B cell (primary cell): ENCODE data around the gene RARB. TPM values are rescaled to one million over a fixed set of nuclear protein-coding genes. Genes with fewer than 3 reads are reported as not detected.

Experiments
- ATAC-seq: fragments of 200-7000 bp; cut with Tn5 transposase; one replicate; pipeline ENCODE4 v1.10.0; 2021; ENCODE audit warnings: low read depth, mild to moderate bottlenecking, moderate number of reproducible peaks, moderate library complexity
- CTCF ChIA-PET: fragments of 350-600 bp; sonication (Branson Sonifier 250); formaldehyde crosslinking; loops from one replicate; lab custom pipeline; 2021; ENCODE audit warnings: antibody characterized with exemption, inconsistent platforms; lab: Charles Lee
- POLR2A ChIA-PET: fragments of 350-600 bp; sonication (Branson Sonifier 250); formaldehyde crosslinking; loops from one replicate; lab custom pipeline; 2021; ENCODE audit warnings: antibody characterized with exemption; lab: Charles Lee
- DNase-seq: peaks from one replicate; pipeline ENCODE4 v3.0.0; 2013
- H2AFZ ChIP-seq: 2 replicates; pipeline ENCODE4 v1.6.1; 2012; ENCODE audit warnings: mild to moderate bottlenecking, low read depth, low read length; ENCODE audit not compliant: insufficient read depth, poor library complexity, severe bottlenecking
- H3K27ac ChIP-seq, 2 donors: 1 replicate in 1 of 2; 2 replicates in 1 of 2; pipeline ENCODE4 v1.5.1; 2012 to 2013; ENCODE audit warnings: low read length in 2 of 2, mild to moderate bottlenecking in 2 of 2, moderate library complexity in 1 of 2
- H3K27me3 ChIP-seq, 4 experiments: fragments of 200-600 bp in 1 of 4; sonication (generic) in 1 of 4; replicated peaks in 1 of 4; 1 replicate in 2 of 4; 2 replicates in 2 of 4; pipeline versions ENCODE4 v1.6.1 to v1.7.0; 2013 to 2016; ENCODE audit warnings: low read length in 3 of 4, mild to moderate bottlenecking in 2 of 4, mixed read lengths in 1 of 4, moderate library complexity in 1 of 4; ENCODE audit not compliant: insufficient read depth in 4 of 4, control insufficient read depth in 3 of 4; ENCODE audit errors: control extremely low read depth in 1 of 4
- H3K36me3 ChIP-seq, 2 experiments: replicated peaks in 1 of 2; 1 replicate in 1 of 2; 2 replicates in 1 of 2; pipeline versions ENCODE4 v1.6.1 to v1.7.1; 2013; ENCODE audit warnings: low read length in 1 of 2; ENCODE audit not compliant: insufficient read depth in 2 of 2, control insufficient read depth in 1 of 2; ENCODE audit errors: control extremely low read depth in 1 of 2, extremely low read depth in 1 of 2
- H3K4me1 ChIP-seq, 2 donors: fragments of 200-600 bp in 1 of 2; sonication (generic) in 1 of 2; 1 replicate in 1 of 2; 2 replicates in 1 of 2; pipeline versions ENCODE4 v1.5.1 to v1.6.1; 2013 to 2017; ENCODE audit warnings: low read length in 2 of 2; ENCODE audit not compliant: control insufficient read depth in 2 of 2, insufficient read depth in 2 of 2
- H3K4me2 ChIP-seq: replicated peaks from 2 replicates; pipeline ENCODE3; 2012; ENCODE audit warnings: mild to moderate bottlenecking, low read depth, low read length; ENCODE audit not compliant: poor library complexity, severe bottlenecking
- H3K4me3 ChIP-seq, 5 experiments: fragments of 200-600 bp in 1 of 5; sonication (generic) in 1 of 5; 1 replicate in 3 of 5; 2 replicates in 2 of 5; pipeline versions ENCODE4 v1.5.1 to v1.7.0; 2011 to 2016; ENCODE audit warnings: low read length in 4 of 5, mild to moderate bottlenecking in 4 of 5, low read depth in 2 of 5, control low read depth in 1 of 5, moderate library complexity in 1 of 5; ENCODE audit not compliant: insufficient read depth in 1 of 5; ENCODE audit errors: control extremely low read depth in 1 of 5, extremely low read depth in 1 of 5
- H3K79me2 ChIP-seq: fragments of 200-600 bp; sonication (generic); one replicate; pipeline ENCODE4 v1.6.0; 2016; ENCODE audit warnings: low read length; ENCODE audit not compliant: control insufficient read depth, insufficient read depth
- H3K9ac ChIP-seq: fragments of 200-600 bp; sonication (generic); 2 replicates; pipeline ENCODE4 v1.6.1; 2017; ENCODE audit warnings: mild to moderate bottlenecking, low read length, moderate library complexity
- H3K9me3 ChIP-seq, 3 donors: one replicate each; pipeline versions ENCODE4 v1.6.1 to v1.7.1; 2013; ENCODE audit warnings: low read length in 2 of 3; ENCODE audit not compliant: control insufficient read depth in 2 of 3, insufficient read depth in 1 of 3; ENCODE audit errors: control extremely low read depth in 1 of 3
- H4K20me1 ChIP-seq: 2 replicates; pipeline ENCODE4 v1.6.0; 2012; ENCODE audit warnings: mild to moderate bottlenecking, low read length; ENCODE audit not compliant: insufficient read depth, control insufficient read depth, poor library complexity, severe bottlenecking
- H3K27ac Mint-ChIP-seq: one replicate; pipeline ENCODE4 v1.8.0; 2021; ENCODE audit warnings: mixed read lengths
- H3K27me3 Mint-ChIP-seq: one replicate; pipeline ENCODE4 v1.8.0; 2021; ENCODE audit warnings: mixed read lengths
- H3K4me1 Mint-ChIP-seq: one replicate; pipeline ENCODE4 v1.8.0; 2021; ENCODE audit warnings: mixed read lengths
- H3K4me3 Mint-ChIP-seq: one replicate; pipeline ENCODE4 v1.8.0; 2021; ENCODE audit warnings: mixed read lengths
- H3K9me3 Mint-ChIP-seq: one replicate; pipeline ENCODE4 v1.8.0; 2022; ENCODE audit warnings: mixed read lengths; ENCODE audit not compliant: insufficient read depth
- EZH2 ChIP-seq: IDR thresholded peaks from 2 replicates; pipeline ENCODE4 v1.6.1; 2012; ENCODE audit warnings: borderline replicate concordance, low read depth, mild to moderate bottlenecking, moderate library complexity, low read length; ENCODE audit not compliant: insufficient read depth, poor library complexity, severe bottlenecking
- WGBS: methylation state at CpG from one replicate; pipeline ENCODE4 v1.1.5; 2013; ENCODE audit warnings: missing lambda C conversion rate; ENCODE audit not compliant: insufficient coverage; 5-methylcytosine and 5-hydroxymethylcytosine counted together
- intact Hi-C: fragments of 100-400 bp; cut with micrococcal nuclease; formaldehyde crosslinking; loops from one replicate; pipeline ENCODE4 v1.10.0; 2022
- polyA plus RNA-seq: library from polyadenylated mRNA; depleted of rRNA; stranded (reverse); fragments of >200 nt; gene quantifications from 2 replicates; pipeline ENCODE4 v1.2.3, GENCODE V29; 2012
- total RNA-seq, 2 donors: library from RNA; stranded (reverse); fragments of 120-200 nt in 1 of 2; gene quantifications; 1 replicate in 1 of 2; 2 replicates in 1 of 2; pipeline versions ENCODE4 v1.2.3 to v1.2.4, GENCODE V29; 2013 to 2022
- TF ChIP-seq, protein P1 (sequence below): fragments of 200-600 bp; IDR thresholded peaks from one replicate; pipeline ENCODE4 v1.8.0; 2022; ENCODE audit warnings: antibody characterized with exemption, mild to moderate bottlenecking

The RARB gene
- total and polyA plus RNA-seq, 2 donors (not counting 1 experiment from before 2014, with no cell fraction given): not detected

- Histone ChIP-seq H2AFZ (no peak overlapping the region), H4K20me1 (peaks cover 6% of the 10 kb centered on the region), H3K4me2 (no peak overlapping the region), H3K27ac (no peak overlapping the region), H3K9ac (no peak overlapping the region), H3K4me3 (no peak overlapping the region), H3K4me1 (no peaks in the 10 kb centered on the region), H3K27me3 (no peaks in the 10 kb centered on the region), H3K79me2 (no peaks in the 10 kb centered on the region), H3K9me3 (no peaks in the 10 kb centered on the region), H3K36me3 (peaks cover 9 to 69% of the 10 kb centered on the region in 2 experiments)
- POLR2A ChIA-PET: no interaction called here
- Mint-ChIP-seq H3K4me1 (no peaks in the 10 kb centered on the region), H3K9me3 (no peaks in the 10 kb centered on the region), H3K4me3 (no peak overlapping the region), H3K27ac (peak overlapping the region; percentile 50), H3K27me3 (no peaks in the 10 kb centered on the region)
- no peak for ATAC-seq
- CTCF ChIA-PET: interaction anchor here (2.9 kb wide), 1 partner anchor 10 kb away, joined by 23 read pairs; no protein-coding TSS in a partner anchor
- WGBS: 100% methylated on average over 1 of the region's 1 CpG
- intact Hi-C loops: no loop called here
- no peak for TF ChIP-seq EZH2
- TF ChIP-seq, protein P1, sequence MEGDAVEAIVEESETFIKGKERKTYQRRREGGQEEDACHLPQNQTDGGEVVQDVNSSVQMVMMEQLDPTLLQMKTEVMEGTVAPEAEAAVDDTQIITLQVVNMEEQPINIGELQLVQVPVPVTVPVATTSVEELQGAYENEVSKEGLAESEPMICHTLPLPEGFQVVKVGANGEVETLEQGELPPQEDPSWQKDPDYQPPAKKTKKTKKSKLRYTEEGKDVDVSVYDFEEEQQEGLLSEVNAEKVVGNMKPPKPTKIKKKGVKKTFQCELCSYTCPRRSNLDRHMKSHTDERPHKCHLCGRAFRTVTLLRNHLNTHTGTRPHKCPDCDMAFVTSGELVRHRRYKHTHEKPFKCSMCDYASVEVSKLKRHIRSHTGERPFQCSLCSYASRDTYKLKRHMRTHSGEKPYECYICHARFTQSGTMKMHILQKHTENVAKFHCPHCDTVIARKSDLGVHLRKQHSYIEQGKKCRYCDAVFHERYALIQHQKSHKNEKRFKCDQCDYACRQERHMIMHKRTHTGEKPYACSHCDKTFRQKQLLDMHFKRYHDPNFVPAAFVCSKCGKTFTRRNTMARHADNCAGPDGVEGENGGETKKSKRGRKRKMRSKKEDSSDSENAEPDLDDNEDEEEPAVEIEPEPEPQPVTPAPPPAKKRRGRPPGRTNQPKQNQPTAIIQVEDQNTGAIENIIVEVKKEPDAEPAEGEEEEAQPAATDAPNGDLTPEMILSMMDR: no peak
- no peak for DNase-seq
Measured at GRCh38 chr3:25603703-25604102, 175.6 kb downstream of the RARB start.

DNA sequence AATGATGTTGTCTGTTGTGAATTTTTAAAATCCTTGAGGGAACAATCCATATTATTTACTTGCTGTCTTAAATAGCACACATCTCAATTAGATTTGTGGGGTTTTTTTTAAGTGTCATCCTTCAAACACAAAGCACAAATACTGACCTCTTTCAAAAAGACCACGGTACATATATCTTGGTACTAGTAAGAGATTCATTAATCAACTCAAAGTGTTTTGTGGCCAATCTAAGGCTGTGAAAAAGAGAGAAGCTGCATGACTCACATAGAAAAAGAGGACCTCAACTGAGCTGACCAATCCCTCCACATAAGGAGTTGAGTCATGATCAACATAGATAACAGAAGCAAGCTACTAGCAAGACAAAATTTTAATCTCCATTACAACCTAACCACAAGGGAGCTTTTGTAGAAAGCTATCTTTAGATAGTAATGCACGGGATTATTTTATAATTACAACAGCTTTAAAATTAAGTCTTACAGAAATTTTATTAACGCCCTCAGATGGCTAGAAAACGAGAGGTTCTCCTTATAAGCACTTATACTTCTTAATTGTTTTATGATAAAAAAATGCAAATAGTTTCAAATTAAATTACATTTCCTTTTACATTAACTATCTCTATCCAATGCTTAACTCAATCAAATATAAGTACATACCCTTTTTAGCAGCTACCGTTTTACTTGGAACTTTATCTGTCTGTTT is 176.2 kb downstream of the RARB start:
- Mint-ChIP-seq H3K4me3 (no peak overlapping the region), H3K27ac (no peak overlapping the region), H3K9me3 (no peaks in the 10 kb centered on the region), H3K27me3 (no peaks in the 10 kb centered on the region), H3K4me1 (no peaks in the 10 kb centered on the region)
- Histone ChIP-seq H3K27me3 (no peaks in the 10 kb centered on the region), H3K4me3 (no peak overlapping the region), H3K4me1 (no peaks in the 10 kb centered on the region), H3K9ac (no peak overlapping the region), H3K79me2 (no peaks in the 10 kb centered on the region), H3K27ac (no peak overlapping the region), H3K9me3 (no peaks in the 10 kb centered on the region), H2AFZ (no peak overlapping the region), H3K4me2 (no peak overlapping the region), H4K20me1 (peaks cover 6% of the 10 kb centered on the region), H3K36me3 (peaks cover 14 to 71% of the 10 kb centered on the region in 2 experiments)
- ChIA-PET POLR2A (no interaction called here), CTCF (interaction anchor here (2.9 kb wide), 1 partner anchor 10 kb away, joined by 23 read pairs; no protein-coding TSS in a partner anchor)
- WGBS: 100% methylated on average over 1 of the region's 5 CpGs
- no peak for TF ChIP-seq EZH2
- TF ChIP-seq, protein P1: no peak
- ATAC-seq: no peak
- intact Hi-C loops: no loop called here
- no peak for DNase-seq
